ENCODE data around the gene CNIH4. TPM values are rescaled to one million over a fixed set of nuclear protein-coding genes. Genes with fewer than 3 reads are reported as not detected.

Gene CNIH4
- total and polyA plus RNA-seq, 2 experiments from 2014 or later = 53.5 to 194 TPM

DNA sequence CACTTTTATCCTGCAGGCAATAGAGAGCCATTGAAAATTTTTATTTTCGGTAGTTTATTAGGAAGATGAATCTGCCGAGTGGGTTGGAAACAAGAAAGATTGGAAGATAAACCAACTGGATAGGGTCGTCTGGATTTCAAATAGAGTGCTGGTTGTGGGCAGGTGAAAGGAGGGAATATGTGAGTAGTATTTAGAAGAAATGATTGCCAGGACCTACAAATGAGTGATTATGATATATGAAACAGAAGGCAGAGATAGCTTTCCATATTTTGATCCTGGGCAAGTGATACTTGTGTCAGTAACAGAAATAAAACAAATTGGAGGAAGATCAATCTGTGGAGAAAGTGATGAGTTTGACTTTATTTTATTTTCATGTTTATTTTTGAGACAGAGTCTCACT, 2.5 kb downstream of the CNIH4 start:
- peak overlapping the region; percentile 96 for H3K4me2 ChIP-seq
- H3K4me3 Mint-ChIP-seq = peak overlapping the region; percentile 83
- no peaks in the 10 kb centered on the region for H3K27me3 Mint-ChIP-seq (ENCODE audit: insufficient read depth, low read depth, poor library complexity)

More for the DNA sequence above, 2.5 kb downstream of the CNIH4 start:
- peaks cover 19% of the 10 kb centered on the region for H3K36me3 Mint-ChIP-seq (ENCODE audit: low read depth)
- DNase-seq (ENCODE audit: low spot score) = no peak
- peaks cover 72% of the 10 kb centered on the region for H3K79me2 ChIP-seq (replicated peaks; ENCODE audit: insufficient read depth)
- H2AFZ ChIP-seq = no peak overlapping the region
- H3K36me3 ChIP-seq (ENCODE audit: insufficient read depth) = no peaks in the 10 kb centered on the region
- ATAC-seq = no peak
- peaks cover 3% of the 10 kb centered on the region; the same call in 1 of the 2 replicates for H3K9me2 ChIP-seq (ENCODE audit: insufficient read depth)
- H3K4me1 ChIP-seq (ENCODE audit: insufficient read depth) = peaks cover 18% of the 10 kb centered on the region
- H3K27me3 ChIP-seq (ENCODE audit: insufficient read depth) = no peaks in the 10 kb centered on the region
- H3K4me3 ChIP-seq = peak overlapping the region; percentile 80; the same call in 1 of the 2 replicates
- no peaks in the 10 kb centered on the region for H3K9me3 Mint-ChIP-seq
- H3F3A ChIP-seq (replicated peaks; ENCODE audit: low read depth) = peaks cover 7% of the 10 kb centered on the region; the same call in 1 of the 2 replicates
- peaks cover 14% of the 10 kb centered on the region for H3K4me1 Mint-ChIP-seq
- peak overlapping the region; percentile 23 for H3K27ac Mint-ChIP-seq
- H4K20me1 ChIP-seq (replicated peaks; ENCODE audit: insufficient read depth) = 0 out of 2 replicates have a peak, but pooled peaks cover 7% of the 10 kb centered on the region
- peak overlapping the region; percentile 74 for H3K27ac ChIP-seq (ENCODE audit: low read depth)
- TF ChIP-seq, protein P1, sequence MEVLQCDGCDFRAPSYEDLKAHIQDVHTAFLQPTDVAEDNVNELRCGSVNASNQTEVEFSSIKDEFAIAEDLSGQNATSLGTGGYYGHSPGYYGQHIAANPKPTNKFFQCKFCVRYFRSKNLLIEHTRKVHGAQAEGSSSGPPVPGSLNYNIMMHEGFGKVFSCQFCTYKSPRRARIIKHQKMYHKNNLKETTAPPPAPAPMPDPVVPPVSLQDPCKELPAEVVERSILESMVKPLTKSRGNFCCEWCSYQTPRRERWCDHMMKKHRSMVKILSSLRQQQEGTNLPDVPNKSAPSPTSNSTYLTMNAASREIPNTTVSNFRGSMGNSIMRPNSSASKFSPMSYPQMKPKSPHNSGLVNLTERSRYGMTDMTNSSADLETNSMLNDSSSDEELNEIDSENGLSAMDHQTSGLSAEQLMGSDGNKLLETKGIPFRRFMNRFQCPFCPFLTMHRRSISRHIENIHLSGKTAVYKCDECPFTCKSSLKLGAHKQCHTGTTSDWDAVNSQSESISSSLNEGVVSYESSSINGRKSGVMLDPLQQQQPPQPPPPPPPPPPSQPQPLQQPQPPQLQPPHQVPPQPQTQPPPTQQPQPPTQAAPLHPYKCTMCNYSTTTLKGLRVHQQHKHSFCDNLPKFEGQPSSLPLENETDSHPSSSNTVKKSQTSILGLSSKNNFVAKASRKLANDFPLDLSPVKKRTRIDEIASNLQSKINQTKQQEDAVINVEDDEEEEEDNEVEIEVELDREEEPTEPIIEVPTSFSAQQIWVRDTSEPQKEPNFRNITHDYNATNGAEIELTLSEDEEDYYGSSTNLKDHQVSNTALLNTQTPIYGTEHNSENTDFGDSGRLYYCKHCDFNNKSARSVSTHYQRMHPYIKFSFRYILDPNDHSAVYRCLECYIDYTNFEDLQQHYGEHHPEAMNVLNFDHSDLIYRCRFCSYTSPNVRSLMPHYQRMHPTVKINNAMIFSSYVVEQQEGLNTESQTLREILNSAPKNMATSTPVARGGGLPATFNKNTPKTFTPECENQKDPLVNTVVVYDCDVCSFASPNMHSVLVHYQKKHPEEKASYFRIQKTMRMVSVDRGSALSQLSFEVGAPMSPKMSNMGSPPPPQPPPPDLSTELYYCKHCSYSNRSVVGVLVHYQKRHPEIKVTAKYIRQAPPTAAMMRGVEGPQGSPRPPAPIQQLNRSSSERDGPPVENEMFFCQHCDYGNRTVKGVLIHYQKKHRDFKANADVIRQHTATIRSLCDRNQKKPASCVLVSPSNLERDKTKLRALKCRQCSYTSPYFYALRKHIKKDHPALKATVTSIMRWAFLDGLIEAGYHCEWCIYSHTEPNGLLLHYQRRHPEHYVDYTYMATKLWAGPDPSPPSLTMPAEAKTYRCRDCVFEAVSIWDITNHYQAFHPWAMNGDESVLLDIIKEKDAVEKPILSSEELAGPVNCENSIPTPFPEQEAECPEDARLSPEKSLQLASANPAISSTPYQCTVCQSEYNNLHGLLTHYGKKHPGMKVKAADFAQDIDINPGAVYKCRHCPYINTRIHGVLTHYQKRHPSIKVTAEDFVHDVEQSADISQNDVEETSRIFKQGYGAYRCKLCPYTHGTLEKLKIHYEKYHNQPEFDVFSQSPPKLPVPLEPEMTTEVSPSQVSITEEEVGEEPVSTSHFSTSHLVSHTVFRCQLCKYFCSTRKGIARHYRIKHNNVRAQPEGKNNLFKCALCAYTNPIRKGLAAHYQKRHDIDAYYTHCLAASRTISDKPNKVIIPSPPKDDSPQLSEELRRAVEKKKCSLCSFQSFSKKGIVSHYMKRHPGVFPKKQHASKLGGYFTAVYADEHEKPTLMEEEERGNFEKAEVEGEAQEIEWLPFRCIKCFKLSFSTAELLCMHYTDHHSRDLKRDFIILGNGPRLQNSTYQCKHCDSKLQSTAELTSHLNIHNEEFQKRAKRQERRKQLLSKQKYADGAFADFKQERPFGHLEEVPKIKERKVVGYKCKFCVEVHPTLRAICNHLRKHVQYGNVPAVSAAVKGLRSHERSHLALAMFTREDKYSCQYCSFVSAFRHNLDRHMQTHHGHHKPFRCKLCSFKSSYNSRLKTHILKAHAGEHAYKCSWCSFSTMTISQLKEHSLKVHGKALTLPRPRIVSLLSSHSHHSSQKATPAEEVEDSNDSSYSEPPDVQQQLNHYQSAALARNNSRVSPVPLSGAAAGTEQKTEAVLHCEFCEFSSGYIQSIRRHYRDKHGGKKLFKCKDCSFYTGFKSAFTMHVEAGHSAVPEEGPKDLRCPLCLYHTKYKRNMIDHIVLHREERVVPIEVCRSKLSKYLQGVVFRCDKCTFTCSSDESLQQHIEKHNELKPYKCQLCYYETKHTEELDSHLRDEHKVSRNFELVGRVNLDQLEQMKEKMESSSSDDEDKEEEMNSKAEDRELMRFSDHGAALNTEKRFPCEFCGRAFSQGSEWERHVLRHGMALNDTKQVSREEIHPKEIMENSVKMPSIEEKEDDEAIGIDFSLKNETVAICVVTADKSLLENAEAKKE (CRISPR knock-in tag; IDR thresholded peaks at IDR 0.05) = no peak
- TF ChIP-seq JUNB (IDR thresholded peaks at IDR 0.05; ENCODE audit: unreplicated experiment) = no peak
- no peak for TF ChIP-seq EZH2phosphoT487 (IDR thresholded peaks at IDR 0.05; ENCODE audit: unreplicated experiment)
- TF ChIP-seq, protein P2, sequence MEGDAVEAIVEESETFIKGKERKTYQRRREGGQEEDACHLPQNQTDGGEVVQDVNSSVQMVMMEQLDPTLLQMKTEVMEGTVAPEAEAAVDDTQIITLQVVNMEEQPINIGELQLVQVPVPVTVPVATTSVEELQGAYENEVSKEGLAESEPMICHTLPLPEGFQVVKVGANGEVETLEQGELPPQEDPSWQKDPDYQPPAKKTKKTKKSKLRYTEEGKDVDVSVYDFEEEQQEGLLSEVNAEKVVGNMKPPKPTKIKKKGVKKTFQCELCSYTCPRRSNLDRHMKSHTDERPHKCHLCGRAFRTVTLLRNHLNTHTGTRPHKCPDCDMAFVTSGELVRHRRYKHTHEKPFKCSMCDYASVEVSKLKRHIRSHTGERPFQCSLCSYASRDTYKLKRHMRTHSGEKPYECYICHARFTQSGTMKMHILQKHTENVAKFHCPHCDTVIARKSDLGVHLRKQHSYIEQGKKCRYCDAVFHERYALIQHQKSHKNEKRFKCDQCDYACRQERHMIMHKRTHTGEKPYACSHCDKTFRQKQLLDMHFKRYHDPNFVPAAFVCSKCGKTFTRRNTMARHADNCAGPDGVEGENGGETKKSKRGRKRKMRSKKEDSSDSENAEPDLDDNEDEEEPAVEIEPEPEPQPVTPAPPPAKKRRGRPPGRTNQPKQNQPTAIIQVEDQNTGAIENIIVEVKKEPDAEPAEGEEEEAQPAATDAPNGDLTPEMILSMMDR (conservative IDR thresholded peaks at IDR 0.05; ENCODE audit: low read depth in 2 of 2) = no peak
- TF ChIP-seq, protein P3, sequence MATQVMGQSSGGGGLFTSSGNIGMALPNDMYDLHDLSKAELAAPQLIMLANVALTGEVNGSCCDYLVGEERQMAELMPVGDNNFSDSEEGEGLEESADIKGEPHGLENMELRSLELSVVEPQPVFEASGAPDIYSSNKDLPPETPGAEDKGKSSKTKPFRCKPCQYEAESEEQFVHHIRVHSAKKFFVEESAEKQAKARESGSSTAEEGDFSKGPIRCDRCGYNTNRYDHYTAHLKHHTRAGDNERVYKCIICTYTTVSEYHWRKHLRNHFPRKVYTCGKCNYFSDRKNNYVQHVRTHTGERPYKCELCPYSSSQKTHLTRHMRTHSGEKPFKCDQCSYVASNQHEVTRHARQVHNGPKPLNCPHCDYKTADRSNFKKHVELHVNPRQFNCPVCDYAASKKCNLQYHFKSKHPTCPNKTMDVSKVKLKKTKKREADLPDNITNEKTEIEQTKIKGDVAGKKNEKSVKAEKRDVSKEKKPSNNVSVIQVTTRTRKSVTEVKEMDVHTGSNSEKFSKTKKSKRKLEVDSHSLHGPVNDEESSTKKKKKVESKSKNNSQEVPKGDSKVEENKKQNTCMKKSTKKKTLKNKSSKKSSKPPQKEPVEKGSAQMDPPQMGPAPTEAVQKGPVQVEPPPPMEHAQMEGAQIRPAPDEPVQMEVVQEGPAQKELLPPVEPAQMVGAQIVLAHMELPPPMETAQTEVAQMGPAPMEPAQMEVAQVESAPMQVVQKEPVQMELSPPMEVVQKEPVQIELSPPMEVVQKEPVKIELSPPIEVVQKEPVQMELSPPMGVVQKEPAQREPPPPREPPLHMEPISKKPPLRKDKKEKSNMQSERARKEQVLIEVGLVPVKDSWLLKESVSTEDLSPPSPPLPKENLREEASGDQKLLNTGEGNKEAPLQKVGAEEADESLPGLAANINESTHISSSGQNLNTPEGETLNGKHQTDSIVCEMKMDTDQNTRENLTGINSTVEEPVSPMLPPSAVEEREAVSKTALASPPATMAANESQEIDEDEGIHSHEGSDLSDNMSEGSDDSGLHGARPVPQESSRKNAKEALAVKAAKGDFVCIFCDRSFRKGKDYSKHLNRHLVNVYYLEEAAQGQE (IDR thresholded peaks at IDR 0.05; ENCODE audit: unreplicated experiment) = no peak
- no peak for TF ChIP-seq EZH2 (IDR thresholded peaks at IDR 0.05; ENCODE audit: low read depth, unreplicated experiment)
- TF ChIP-seq POLR2AphosphoS5 (IDR thresholded peaks at IDR 0.05; ENCODE audit: low read depth) = no peak
- TF ChIP-seq NANOG (IDR thresholded peaks at IDR 0.05; ENCODE audit: borderline replicate concordance) = no peak
- TF ChIP-seq ZNF114 (CRISPR knock-in tag; IDR thresholded peaks at IDR 0.05) = no peak
- no peak for TF ChIP-seq ZNF331 (CRISPR knock-in tag; IDR thresholded peaks at IDR 0.05; ENCODE audit: low read depth)
- TF ChIP-seq, protein P4, sequence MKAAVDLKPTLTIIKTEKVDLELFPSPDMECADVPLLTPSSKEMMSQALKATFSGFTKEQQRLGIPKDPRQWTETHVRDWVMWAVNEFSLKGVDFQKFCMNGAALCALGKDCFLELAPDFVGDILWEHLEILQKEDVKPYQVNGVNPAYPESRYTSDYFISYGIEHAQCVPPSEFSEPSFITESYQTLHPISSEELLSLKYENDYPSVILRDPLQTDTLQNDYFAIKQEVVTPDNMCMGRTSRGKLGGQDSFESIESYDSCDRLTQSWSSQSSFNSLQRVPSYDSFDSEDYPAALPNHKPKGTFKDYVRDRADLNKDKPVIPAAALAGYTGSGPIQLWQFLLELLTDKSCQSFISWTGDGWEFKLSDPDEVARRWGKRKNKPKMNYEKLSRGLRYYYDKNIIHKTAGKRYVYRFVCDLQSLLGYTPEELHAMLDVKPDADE (IDR thresholded peaks at IDR 0.05) = no peak
- no peak for TF ChIP-seq STAT1 (IDR thresholded peaks at IDR 0.05; ENCODE audit: unreplicated experiment)
- TF ChIP-seq CREB1 (CRISPR knock-in tag; IDR thresholded peaks at IDR 0.05; ENCODE audit: low read depth) = no peak
